Measurements from ENCODE around the gene KLF6.

GRCh38 chr10:3813267-3813666 is 28.3 kb upstream of the KLF6 start:
- TF ChIP-seq CTCF (IDR thresholded peaks at IDR 0.05) = no peak
- no peak for TF ChIP-seq PRRX2 (CRISPR knock-in tag; IDR thresholded peaks at IDR 0.05)
- no peak for TF ChIP-seq ELF4 (CRISPR knock-in tag; IDR thresholded peaks at IDR 0.05; ENCODE audit: low read depth)
- no peak for TF ChIP-seq MLX (CRISPR knock-in tag; IDR thresholded peaks at IDR 0.05)
- TF ChIP-seq ATF2 (CRISPR knock-in tag; IDR thresholded peaks at IDR 0.05; ENCODE audit: borderline replicate concordance, low read depth) = no peak
- no peak for TF ChIP-seq ATF3 (CRISPR knock-in tag; conservative IDR thresholded peaks at IDR 0.05)
- no peak for TF ChIP-seq ZNF121 (CRISPR knock-in tag; IDR thresholded peaks at IDR 0.05)
- TF ChIP-seq USF2 (CRISPR knock-in tag; IDR thresholded peaks at IDR 0.05) = no peak
- TF ChIP-seq PRDM15 (CRISPR knock-in tag; IDR thresholded peaks at IDR 0.05) = no peak
- no peak for TF ChIP-seq FOXP1 (CRISPR knock-in tag; IDR thresholded peaks at IDR 0.05; ENCODE audit: borderline replicate concordance)
- TF ChIP-seq CREB1 (CRISPR knock-in tag; IDR thresholded peaks at IDR 0.05) = no peak
- TF ChIP-seq E2F1 (CRISPR knock-in tag; IDR thresholded peaks at IDR 0.05) = no peak
